Mammary epithelial cell (primary cell): ENCODE results near the gene TENM3.

ENCODE experiments used
- EZH2 ChIP-seq: IDR thresholded peaks from 2 replicates; pipeline ENCODE4 v1.6.1; 2012; ENCODE audit warnings: low read length, inconsistent platforms, borderline replicate concordance
- TF ChIP-seq, protein P1 (sequence below), 2 donors: IDR thresholded peaks in 1 of 2; conservative IDR thresholded peaks in 1 of 2; 2 replicates each; pipeline ENCODE4 v1.5.1; 2011 to 2012; ENCODE audit warnings: inconsistent platforms in 2 of 2, low read length in 2 of 2, mild to moderate bottlenecking in 2 of 2, control low read depth in 1 of 2, low read depth in 1 of 2; ENCODE audit not compliant: insufficient read depth in 1 of 2; ENCODE audit errors: extremely low read depth in 1 of 2

GRCh38 chr4:182421753-182422152 is 178.6 kb downstream of the TENM3 start:
- TF ChIP-seq, protein P1, sequence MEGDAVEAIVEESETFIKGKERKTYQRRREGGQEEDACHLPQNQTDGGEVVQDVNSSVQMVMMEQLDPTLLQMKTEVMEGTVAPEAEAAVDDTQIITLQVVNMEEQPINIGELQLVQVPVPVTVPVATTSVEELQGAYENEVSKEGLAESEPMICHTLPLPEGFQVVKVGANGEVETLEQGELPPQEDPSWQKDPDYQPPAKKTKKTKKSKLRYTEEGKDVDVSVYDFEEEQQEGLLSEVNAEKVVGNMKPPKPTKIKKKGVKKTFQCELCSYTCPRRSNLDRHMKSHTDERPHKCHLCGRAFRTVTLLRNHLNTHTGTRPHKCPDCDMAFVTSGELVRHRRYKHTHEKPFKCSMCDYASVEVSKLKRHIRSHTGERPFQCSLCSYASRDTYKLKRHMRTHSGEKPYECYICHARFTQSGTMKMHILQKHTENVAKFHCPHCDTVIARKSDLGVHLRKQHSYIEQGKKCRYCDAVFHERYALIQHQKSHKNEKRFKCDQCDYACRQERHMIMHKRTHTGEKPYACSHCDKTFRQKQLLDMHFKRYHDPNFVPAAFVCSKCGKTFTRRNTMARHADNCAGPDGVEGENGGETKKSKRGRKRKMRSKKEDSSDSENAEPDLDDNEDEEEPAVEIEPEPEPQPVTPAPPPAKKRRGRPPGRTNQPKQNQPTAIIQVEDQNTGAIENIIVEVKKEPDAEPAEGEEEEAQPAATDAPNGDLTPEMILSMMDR (conservative IDR thresholded peaks at IDR 0.05 in 1 of 2, IDR thresholded peaks at IDR 0.05 in 1 of 2; ENCODE audit: extremely low read depth in 1 of 2, insufficient read depth in 1 of 2, low read depth in 1 of 2, low read length in 2 of 2), result no peak
- no peak for TF ChIP-seq EZH2
